ENCODE results near the gene UBE2M.
A peak's percentile ranks its signal among the peaks of the same experiment; 100 is the strongest.
"Not testable (repeated sequence)": the region's sequence is repeated elsewhere in the genome, so short reads cannot be mapped to it uniquely, and the experiment has no call there.

UBE2M gene

GRCh38 chr19:58558066-58558622 lies at the start of gene UBE2M:
TSS of gene UBE2M (minus strand) at chr19:58558611. CDS start at chr19:58558381, 230 bp downstream.
- peak; percentile 73 for DNase-seq

- peak; percentile 16 for DNase-seq
These were observed 48.8 kb upstream of the UBE2M start for GRCh38 chr19:58607213-58607612.

- peak; percentile 20 for DNase-seq
These were observed 48.0 kb upstream of the UBE2M start for GRCh38 chr19:58606251-58606896.

- peak; percentile 27 for DNase-seq
These were observed 27.8 kb upstream of the UBE2M start for GRCh38 chr19:58586133-58586765.

- no peak for DNase-seq
These were observed 27.2 kb upstream of the UBE2M start for GRCh38 chr19:58585442-58586132.

GRCh38 chr19:58584498-58585441 lies 26.4 kb upstream of the UBE2M start:
- DNase-seq, result peak; percentile 17

- no peak for DNase-seq
These were observed 24.6 kb upstream of the UBE2M start for GRCh38 chr19:58582985-58583384.

- peak; percentile 92 for DNase-seq
These were observed 23.1 kb upstream of the UBE2M start for GRCh38 chr19:58581227-58582141.

GRCh38 chr19:58579473-58580142 lies 21.2 kb upstream of the UBE2M start:
- DNase-seq, result peak; percentile 19

- peak; percentile 25 for DNase-seq
These were observed 19.9 kb upstream of the UBE2M start for GRCh38 chr19:58578012-58578925.

- not testable (repeated sequence) for DNase-seq
These were observed 19.2 kb upstream of the UBE2M start for GRCh38 chr19:58577581-58577980.

- DNase-seq, result peak; percentile 82
These were observed 17.0 kb upstream of the UBE2M start for GRCh38 chr19:58575183-58576041.

- DNase-seq, result no peak
These were observed 15.3 kb upstream of the UBE2M start for GRCh38 chr19:58573658-58574164.

- DNase-seq, result peak; percentile 98
These were observed 14.6 kb upstream of the UBE2M start, which contains the start of gene MZF1 for GRCh38 chr19:58572818-58573657. TSS of gene MZF1 (minus strand) at chr19:58573335. CDS start at chr19:58571389, 1,946 bp downstream.

GRCh38 chr19:58572026-58572817 lies 13.8 kb upstream of the UBE2M start:
- peak; percentile 21 for DNase-seq

- DNase-seq, result peak; percentile 21
These were observed 13.2 kb upstream of the UBE2M start for GRCh38 chr19:58571575-58571947.

Measured in activated CD4-positive, CD25-positive, alpha-beta regulatory T cell treated with anti-CD3 and anti-CD28 coated beads, Interleukin-2, amount 50 U/mL, for 72 hours (primary cell).